ENCODE measurements around the gene IFNA14.
"Not testable (repeated sequence)": the region's sequence is repeated elsewhere in the genome, so short reads cannot be mapped to it uniquely, and the experiment has no call there.

IFNA14 gene

DNA sequence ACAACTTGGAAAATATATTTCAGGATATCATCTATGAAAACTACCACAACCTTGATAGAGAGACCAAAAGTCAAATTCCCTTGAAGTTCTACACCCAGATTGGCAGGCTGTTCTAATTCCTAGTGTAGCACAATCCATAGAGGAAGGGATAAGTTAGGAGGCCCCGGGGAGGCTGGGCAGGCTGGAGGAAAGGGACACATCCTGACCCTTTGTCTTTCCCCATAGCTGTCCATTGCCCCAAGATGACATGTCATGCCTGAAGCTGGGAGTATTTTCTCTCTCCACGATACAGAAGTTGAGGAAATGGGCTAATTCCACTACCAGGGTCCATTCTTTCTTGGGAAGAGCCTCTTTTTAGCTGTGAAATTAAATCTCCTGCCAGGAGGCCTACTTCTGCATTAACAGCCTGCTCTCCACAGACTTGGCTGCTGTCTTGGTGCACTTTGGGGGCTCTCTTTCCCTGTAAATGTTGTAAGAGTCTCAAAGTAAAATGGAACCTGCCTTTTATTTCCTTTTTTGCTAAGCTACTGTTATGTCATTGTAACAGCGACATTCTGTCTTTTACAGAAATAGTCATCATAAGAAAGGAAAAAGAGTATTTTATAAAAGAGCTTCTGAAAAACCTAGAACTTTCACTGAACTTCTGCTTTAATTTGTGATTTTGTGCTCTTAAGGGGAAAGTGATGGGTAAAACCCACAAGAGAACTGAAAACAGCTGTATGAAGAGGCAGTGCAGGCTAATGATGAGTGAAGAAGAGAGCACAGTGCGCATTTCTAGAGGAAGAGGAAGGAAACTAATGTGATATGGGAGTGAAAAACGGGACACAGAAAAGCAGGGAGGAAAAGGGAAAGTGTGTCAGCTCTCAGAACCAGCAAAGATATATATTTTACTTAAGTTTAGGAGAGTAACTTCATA is 26.1 kb downstream of the IFNA14 start:
- not testable (repeated sequence) for DNase-seq (ENCODE audit: low read depth)

- not testable (repeated sequence) for DNase-seq (ENCODE audit: low read depth)
Measured at GRCh38 chr9:21212160-21212559, 27.6 kb downstream of the IFNA14 start.

DNA sequence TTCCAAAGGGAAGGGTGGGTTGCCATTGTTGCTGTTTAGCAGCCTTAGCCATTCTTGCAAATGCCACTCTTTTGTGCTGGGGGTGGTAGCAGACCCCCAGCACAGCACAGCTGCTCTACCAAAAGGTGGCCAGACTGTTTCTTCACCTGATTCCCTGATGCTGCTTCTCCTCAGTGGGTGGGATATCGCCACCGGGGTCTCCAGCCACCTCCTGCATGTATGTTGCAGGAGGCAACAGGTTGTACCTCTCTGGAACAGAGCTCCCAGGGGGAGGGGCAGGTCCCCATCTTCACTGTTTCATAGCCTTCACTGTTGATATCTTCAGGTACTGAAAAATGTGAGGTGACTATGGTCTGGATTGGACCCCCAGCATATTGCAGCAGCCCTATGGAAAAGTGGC is 29.0 kb downstream of the IFNA14 start:
- DNase-seq (ENCODE audit: low read depth), result not testable (repeated sequence)

DNA sequence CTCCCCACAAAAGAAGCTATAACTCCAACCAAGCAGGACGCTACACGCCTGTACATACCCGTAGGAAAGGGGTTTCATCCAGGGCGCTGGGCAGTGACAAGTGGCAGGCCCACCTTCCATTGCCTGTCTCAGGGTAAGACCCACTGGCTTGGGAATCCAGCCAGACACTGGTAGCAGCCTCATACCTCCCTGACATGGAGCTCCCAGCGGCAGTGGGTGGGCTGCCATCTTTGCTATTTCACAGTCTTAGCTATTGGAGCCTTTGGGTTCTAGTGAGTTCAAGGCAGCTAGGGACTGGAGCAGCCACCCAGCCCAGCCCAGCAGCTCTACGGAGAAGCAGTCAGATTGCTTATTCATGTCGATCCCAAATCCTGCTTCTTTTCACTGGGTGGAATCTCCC is 29.5 kb downstream of the IFNA14 start:
- DNase-seq (ENCODE audit: low read depth), result no peak

DNA sequence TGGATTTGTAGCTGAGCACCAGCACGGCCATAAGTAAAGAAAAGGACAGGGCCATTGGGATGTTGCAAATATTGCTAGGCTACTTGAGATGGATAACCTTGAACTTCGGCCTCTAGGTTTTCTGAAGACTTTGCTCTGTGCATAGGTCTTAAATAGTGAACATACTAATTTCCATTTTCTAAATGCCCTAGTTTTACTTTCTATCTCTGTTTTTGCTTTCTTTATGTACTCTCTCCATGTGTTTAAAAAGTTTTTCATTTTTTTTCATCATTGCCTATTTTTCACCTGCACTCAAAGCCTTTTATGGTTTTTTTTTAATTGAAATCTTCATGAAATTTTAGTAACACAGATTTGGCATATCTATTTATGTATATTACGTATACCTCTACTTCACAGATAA is 32.8 kb downstream of the IFNA14 start, which contains the start of gene IFNA10:
IFNA10 (minus strand) TSS at position 101 of the 400 bp plus-strand sequence; CDS start at position 55, 46 bp downstream.
- not testable (repeated sequence) for DNase-seq (ENCODE audit: low read depth)

DNA sequence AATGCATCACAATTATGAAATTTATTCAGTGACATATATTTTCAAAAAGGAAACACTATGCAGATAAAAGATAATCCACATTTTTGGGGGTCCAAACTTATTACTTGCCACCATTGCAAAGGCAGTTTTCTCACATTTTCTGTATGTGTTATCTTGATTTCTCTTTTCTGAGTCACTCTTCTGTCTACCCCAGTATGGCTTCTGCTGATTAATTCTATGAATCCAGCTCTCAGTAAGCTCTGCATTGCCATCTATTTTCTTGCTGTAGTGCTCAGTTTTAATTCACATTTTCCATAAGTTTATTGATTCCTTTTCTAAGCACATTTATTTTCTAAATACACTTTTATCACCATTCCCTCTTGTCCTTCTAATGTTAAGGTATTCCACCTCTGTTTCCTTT is 34.6 kb downstream of the IFNA14 start:
- DNase-seq (ENCODE audit: low read depth), result no peak

DNA sequence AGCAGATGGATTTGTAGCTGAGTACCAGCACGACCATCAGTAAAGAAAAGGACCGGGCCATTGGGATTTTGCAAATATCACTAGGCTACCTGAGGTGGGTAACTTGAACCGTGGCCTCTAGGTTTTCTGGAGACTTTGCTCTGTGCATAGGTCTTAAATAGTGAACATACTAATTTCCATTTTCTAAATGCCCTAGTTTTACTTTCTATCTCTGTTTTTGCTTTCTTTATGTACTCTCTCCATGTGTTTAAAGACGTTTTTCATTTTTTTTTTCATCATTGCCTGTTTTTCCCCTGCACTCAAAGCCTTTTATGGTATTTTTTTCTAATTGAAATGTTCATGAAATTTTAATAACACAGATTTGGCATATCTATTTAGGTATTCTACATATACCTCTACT is 37.7 kb downstream of the IFNA14 start, which contains the start of gene IFNA7:
IFNA7 (minus strand) TSS at position 101 of the 400 bp plus-strand sequence; CDS start at position 61, 40 bp downstream.
- not testable (repeated sequence) for DNase-seq (ENCODE audit: low read depth)

GRCh38 chr9:21194867-21195776 is 44.7 kb downstream of the IFNA14 start:
- not testable (repeated sequence) for DNase-seq (ENCODE audit: low read depth)

Measured in stimulated activated CD8-positive, alpha-beta memory T cell treated with anti-CD3 and anti-CD28 coated beads, Interleukin-15, amount 100 ng/mL, for 24 hours (primary cell).